ENCODE results near the gene ARHGAP9.

- TF ChIP-seq EZH2phosphoT487 (IDR thresholded peaks at IDR 0.05; ENCODE audit: borderline replicate concordance, low read length) (no peak), CTCF (IDR thresholded peaks at IDR 0.05; ENCODE audit: low read depth, low read length, poor library complexity, severe bottlenecking) (no peak)
These were observed 12.3 kb downstream of the ARHGAP9 start for GRCh38 chr12:57467212-57467874.
